ENCODE measurements around the gene PDE6A. TPM values are rescaled to one million over a fixed set of nuclear protein-coding genes. Genes with fewer than 3 reads are reported as not detected.
"Not testable (repeated sequence)": the region's sequence is repeated elsewhere in the genome, so short reads cannot be mapped to it uniquely, and the experiment has no call there.

The PDE6A gene
- total RNA-seq, 1 donor from 2014 or later = not detected

DNA sequence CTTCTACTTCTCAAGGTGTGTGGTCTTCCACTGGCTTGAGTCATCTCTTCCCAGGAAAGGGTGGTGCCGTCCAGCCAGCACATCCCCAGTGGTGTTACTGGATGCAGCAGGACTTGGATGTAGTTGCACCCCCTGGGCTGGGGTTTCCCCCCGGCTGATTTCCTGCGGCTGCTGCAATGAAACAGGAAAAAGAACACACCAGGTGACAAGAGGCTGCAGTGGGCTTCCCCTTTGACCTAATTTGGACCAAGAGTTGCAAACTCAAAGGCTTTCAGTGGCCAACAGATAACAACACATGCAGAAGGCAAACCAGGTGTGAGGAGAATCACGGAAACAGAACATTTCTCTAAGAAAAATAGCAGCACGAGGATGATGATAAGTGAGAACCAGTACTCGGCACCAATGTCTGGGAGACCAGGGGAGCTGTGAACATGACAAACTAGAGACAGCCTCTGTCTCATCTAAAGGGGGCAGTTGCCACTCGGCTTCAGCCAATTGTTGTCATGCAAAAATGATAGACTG lies 83.7 kb downstream of the PDE6A start:
- DNase-seq = no peak

DNA sequence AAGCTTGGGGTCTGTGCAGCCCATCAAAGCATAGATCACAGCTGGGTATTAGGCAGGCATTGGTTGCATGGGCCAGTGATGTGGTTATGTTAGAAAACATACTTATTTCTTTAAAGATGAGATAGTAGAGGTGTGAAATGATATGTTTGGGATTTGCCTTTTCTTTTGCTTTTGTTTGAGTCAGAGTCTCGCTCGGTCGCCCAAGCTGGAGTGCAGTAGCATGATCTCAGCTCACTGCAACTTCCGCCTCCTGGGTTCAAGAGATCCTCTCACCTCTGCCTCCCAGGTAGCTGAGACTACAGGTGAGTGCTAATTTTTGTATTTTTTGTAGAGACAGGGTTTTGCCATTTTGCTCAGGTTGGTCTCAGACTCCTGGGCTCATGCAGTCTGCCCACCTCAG lies 84.8 kb downstream of the PDE6A start:
- no peak for DNase-seq

DNA sequence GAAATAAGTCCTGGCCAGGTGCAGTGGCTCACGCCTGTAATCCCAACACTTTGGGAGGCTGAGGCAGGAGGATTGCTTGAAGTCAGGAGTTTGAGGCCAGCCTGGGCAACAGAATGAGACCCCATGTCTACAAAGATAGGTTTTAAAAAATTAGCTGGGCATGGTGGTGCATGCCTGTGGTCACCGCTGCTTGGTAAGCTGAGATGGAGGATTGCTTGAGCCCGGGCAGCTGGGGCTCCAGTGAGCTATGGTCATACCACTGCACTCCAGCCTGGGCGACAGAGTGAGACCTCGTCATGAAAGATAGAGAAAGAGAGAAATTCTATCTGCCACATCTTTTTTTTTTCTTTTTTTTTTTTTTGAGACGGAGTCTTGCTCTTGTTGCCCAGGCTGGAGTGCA lies 86.1 kb downstream of the PDE6A start:
- not testable (repeated sequence) for DNase-seq

DNA sequence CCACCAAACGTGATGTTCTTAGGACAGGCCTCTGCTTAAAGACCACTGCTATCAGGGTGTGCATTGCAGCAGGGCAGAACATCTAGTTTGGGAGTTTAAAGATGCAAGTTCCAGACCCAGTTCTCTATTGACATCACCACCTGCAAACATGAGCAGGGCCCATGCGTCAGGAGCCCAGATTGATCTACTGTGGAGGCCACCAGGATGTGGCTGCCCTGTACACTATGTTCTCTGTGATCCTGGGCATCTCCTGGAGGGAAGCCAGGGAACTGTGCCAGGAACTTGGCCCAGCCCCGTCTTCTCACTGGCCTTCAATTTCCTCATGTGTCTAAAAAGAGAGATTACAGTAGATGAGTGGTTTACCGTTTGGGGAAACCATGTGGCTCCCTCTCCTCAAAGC lies 87.1 kb downstream of the PDE6A start:
- no peak for DNase-seq

DNA sequence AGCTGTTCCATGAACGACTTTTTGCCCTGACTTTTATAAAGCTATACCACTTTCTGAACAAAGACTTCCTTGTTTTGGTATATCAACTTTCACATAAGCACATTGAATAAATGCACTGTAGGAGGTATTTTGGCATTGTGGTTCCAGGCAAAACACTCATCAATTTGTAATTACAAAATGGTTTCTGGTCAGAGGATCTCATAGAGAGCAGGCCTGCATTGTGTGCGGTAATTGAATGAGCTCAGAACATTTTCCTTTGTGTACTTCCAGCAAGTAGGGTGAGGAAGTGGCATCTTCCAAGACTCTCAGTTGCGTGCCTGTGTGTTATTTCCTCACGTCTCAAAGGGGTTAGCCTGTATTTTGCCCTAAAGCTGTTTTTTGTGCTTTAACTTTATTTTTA lies 89.2 kb downstream of the PDE6A start:
- peak; percentile 19 for DNase-seq

DNA sequence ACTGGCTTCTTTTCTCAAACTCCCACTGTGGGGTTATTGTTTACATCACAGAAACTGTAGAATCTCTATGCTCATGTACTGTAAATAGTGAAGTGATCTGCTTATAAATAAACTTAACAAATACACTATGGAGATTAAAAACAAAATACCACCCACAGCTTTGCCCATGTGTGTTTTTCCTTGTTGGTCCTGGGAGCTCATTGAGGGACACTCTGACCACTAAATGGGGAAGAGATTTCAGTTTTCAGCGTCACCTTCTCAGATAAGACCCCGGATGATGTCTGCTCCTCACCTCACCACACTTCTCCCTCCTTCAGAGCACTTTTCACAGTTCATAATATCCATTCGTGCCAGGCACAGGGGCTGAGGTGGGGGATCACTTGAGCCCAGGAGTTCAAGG lies 89.7 kb downstream of the PDE6A start:
- no peak for DNase-seq

DNA sequence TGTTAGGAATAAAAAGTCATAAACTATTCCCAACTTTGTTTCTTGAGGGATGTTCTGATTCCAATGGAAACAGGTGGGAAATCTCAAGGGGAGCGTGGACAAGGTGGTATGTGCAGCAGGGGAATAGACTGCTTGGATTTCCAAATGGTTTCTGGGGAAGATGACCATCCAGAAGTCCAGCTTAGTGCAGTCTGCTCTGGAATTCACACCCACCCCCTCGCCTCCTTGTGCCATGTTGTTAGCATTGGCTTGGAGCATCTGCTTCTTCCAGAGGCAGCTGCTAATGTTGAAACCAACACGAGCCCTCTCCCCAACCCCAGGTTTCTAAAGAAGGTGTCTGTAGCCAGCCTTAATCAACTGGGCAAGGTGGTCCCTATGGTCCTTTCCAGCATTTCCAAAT lies 90.9 kb downstream of the PDE6A start:
- DNase-seq = no peak

DNA sequence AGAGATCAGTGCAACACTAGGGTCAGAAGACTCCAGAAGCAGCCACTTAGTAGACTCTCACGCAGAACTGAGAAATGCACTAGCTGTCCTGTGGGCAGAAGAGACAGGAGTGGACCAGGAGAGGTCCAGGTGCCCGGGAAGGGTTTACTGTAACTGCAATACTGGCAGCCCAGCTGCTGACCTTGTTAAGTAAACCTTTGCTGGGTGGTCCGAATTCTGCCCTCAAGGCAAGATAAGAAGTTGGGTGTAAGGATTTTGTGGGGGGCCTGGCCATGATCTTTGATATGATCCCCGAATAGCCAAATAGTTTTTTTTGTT lies 91.3 kb downstream of the PDE6A start:
- no peak for DNase-seq

DNA sequence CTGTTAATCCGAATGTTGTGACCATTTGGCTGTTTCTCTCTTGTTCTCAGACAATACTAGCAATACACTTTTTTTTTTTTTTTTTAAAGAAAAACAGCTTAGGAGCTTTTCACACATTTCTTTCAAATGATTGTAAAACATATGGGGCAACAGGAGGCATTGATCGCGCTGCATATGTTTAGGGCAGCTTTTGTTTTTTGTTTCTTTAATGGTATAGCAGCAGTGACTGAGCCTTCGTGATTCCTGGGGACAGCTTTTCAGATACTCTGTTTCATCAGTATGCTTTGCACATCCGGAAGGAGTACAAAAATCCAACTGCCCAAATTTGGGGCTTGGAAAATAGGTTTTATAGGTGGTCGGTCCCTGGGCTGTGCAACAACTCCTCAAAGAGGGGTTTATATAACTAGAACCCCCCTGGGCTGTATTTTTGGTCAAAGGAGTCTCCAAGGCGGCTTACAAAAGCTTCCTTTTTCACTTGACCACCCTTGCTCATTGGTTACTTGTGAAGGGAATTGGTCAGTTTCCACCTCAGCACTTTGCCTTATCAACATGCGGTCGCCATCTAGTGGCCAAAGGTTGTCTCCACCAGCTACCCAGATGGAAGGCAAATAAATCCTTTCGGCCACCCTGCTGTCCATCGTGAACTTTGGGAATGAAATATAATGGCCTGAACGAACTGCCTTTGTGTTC lies 91.8 kb downstream of the PDE6A start:
- peak; percentile 28 for DNase-seq

DNA sequence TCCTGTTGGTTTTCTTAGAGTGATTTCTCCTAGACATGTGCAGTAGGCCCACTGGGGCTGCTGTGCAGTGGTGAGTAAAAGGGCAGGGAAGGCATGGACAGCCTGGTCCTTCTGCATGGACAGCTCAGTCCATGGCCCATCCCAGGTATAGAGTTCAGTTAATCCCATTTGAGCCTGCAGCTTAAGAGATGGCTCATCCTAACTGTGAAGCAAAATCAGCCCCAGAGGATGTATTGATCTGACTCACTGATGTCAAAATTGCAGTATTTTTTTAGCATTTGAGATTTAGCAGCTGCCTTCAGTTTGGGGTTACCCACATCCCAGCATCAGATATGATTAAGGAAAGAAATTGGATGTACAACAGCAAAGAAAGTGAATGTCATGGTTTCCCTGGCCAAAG lies 93.4 kb downstream of the PDE6A start:
- no peak for DNase-seq

DNA sequence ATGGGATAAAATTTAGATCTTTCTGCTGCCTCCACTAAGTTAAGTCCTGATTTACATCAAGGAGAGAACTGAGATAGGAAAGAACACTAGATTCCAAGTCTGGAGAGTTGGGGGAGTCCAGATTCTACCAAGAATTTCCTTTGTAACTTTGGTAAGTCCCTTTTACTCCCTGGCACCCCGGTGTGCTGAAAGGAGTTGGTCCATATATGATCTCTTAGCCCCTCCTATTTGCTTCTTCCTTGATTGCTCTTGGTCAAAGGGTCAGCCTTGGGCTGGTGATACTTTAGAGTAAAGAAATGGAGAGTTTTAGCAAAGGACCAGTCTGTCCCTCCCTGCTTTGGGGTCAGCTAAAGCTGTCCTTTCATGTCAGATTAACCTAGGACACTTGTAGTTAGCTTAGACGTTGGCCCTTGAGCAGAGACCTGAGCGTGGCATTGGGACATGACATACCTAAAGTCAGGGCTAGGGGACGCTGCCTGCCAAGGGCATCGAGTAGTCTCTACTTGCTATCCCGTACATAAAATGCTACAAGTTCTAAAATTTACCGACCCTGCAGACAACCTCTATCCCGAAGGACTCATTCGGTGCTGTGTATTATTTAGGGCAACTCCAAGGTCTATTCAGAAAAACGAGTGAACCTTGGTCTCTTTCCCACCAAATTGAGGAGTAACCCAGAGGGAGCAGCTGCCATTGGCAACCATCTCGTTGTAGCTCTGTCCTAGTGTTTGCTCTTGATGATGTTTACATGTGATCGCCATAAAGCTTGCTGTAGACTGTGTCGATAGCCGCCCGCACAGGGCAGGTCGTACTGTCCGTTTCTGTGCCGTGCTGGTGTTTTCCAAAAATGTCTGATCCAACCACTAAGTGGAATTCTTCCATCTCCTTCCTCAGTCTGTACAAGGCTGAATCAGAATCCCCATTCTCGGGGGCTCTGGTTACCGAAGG lies 94.4 kb downstream of the PDE6A start:
- DNase-seq = no peak

DNA sequence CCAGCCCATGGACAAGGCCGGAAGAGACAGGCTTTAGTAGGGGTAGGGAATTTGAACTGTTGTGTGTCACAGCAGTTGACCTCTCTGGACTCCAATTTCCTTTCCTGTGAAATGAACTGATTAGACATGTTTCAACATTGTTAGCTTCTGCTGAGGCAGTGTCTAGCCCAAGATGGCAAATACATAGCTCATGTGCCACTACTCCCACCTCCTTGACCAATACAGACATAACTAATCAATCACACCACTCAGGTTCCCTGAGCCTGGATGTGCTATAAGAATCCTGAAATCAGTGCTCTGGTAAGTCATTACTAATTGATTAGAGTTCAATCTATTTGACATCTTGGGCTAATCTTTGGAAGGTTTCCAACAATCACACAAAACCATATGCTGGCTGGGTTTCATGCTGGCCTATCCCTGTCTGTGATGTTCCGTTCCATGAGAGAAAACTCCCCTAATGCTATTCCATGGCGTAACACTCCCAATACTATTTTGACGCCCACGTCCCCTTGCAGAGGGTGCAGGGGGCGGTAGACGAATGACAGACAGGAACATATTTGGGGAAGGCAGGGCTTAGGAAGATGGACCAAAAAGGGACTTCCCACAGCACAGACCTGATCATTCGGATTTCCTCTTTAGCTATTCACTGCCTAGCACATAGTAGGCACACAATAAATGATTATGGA lies 95.2 kb downstream of the PDE6A start:
- no peak for DNase-seq

DNA sequence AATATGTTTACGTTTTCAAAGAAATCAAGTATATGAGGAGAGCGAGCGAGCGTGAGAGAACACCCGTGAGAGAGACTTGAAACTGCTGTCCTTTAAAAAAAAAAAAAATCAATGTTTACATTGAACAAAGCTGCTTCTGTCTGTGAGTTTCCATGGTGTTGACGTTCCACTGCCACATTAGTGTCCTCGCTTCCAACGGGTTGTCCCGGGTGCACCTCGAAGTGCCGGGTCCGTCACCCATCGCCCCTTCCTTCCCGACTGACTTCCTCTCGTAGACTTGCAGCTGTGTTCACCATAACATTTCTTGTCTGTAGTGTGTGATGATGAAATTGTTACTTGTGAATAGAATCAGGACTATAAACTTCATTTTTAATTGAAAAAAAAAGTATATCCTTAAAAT lies 97.0 kb downstream of the PDE6A start:
- no peak for DNase-seq

DNA sequence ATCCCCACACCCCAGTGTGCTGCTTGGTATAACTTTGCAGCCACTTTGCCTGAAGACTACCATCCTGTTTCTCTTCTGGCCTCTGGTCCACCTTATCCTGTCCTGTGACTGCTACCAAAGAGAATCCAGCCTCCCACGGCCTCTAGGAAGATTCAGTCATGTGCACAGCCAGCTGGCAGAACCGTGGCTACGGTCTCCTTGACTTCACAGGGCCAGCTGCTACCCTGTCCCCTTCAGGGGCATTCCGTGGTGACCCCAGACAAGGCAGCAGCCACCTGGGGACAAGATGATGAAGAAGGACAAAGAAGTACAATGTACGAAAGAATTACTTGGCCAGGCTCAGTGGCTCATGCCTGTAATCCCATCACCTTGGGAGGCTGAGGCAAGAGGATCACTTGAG lies 98.6 kb downstream of the PDE6A start:
- DNase-seq = no peak

DNA sequence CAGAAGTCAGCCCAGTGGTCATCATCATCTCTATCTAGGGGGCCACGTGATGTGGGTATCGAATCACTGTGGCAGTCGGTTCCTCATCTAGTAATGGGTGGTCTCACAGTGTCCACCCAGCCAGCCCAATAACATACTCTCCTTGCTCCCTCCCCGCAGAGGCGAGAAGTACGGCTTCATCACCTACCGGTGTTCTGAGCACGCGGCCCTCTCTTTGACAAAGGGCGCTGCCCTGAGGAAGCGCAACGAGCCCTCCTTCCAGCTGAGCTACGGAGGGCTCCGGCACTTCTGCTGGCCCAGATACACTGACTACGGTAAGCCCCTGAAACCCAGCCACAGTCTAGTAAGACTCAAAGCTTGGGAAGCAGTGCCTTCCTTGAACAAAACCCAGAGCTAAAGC lies 99.0 kb downstream of the PDE6A start:
- DNase-seq = no peak

DNA sequence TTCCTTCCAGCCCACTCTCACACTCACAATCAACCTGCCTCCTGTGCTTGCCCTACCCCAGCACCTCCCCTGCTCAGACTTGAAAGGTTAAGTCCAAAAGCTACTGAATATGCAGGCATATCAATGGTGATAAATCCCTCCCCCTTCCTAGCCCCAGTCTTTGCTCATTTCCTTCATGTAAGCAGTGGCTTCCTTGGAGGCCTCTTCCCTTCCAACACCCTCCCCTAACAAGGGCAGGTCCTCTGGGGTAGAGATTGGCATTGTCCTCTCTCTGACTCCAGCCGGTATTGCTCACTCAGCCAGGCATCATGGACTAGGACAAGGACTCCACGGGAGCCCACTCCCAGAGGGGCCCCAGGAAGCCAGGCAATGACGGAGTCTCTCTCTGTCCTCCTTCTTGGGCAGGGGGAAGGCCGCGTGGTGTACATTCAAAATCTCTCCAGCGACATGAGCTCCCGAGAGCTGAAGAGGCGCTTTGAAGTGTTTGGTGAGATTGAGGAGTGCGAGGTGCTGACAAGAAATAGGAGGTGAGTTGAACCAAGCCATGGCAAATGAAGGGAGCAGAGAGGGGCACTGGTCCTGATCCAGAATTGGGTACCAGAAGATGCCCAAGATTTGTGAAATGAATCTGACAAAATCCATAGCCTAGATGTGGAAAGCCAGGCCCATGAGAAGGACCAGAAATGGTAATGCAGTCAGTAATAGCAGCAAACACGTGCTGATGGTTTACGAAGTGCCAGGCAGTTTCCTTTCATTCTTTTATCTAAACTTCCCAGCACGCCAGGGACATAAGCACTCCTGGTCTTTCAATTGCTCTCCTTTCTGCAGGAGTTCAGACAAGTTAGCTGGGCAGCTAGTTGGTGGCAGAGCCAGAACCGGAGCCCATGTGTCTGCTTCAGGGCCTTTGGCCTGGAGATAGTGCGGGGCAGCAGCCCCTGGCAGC lies 102.5 kb downstream of the PDE6A start:
- no peak for DNase-seq

DNA sequence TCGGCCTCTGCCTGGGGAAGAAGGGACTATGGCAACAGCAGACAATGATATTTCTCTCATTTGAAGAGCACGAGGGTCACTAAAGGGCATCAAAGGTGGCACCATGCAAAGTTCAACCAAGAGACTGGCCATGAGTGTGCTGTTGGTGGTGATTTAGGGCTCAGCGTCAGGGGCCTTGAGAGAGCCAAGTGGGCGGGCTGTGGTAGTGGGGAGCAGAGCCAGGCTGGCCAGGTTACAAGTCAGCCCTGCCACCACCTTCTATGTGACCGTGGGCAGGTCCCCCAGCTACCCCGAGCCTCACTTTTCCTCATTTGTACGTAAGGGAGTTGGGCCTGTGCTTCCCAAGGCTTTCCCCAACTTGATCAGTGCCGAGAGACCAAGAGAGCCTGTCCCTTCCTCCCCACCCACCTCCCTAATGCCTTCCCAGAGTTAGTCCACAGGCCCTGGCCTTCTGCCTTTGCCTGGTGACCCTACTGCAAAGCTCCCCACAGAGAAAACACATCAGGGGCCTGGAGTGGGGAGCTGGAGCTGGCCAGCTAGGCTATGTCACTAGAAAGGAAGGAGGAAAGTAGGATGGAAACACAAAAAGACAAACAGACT lies 104.3 kb downstream of the PDE6A start:
- no peak for DNase-seq

DNA sequence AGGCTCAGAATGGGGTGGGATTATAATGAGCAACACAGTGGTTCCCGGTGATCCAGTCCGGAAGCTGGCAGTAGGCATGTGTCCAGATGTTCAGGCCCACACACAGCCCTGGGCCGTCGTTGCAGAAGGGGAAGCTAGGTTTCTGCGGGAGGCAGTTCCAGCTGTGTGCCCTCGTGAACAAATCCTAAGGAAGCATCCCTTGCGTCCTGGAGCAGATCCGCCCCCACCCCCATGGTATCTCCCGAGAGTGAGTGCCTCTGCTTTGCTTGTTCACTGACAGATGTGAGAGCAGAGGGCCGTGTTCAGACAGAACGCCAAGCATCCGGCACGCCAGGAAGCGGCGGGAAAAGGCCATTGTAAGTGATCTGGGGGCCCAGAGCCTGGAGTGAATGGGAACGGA lies 104.8 kb downstream of the PDE6A start:
- DNase-seq = peak; percentile 29

DNA sequence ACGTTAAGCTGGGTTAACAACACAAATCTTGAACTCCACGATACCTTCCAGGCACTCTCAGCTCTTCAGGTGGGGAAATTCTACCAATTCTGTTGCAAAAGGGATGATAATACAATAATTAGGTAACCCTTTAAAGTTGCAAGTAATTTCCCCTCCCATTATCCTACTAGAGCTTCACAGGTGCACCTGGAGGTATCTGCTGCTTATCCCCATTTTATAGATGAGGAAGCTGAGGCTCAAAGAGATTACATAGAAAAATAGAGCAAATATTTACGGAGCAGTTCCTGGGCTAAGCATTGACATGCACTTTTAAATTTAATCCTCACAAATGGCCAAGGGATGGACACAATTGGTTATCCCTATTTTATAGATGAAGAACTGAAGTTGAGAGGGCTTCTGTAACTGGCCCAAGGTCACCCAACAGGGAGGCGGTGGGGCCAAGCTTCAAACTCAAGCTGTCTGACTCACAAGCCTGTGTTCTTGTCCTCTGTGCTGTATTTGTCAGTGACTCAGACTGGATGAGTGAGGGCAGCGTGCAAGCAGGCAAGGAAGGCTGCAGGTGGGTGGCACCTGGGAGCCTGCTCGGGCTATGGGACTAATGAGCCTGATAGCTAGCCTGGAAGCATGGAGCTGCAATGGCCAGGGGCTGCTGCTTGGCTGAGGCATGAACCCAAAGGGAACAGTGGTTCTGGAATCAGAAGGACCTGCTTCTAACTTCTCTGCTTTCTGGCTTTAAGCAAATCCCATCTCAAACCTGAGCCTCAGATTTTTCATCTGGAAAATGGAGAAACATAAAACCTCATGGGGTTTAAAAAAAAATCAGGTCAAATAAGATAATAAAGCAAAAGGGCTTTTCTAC lies 105.5 kb downstream of the PDE6A start:
- DNase-seq = no peak

DNA sequence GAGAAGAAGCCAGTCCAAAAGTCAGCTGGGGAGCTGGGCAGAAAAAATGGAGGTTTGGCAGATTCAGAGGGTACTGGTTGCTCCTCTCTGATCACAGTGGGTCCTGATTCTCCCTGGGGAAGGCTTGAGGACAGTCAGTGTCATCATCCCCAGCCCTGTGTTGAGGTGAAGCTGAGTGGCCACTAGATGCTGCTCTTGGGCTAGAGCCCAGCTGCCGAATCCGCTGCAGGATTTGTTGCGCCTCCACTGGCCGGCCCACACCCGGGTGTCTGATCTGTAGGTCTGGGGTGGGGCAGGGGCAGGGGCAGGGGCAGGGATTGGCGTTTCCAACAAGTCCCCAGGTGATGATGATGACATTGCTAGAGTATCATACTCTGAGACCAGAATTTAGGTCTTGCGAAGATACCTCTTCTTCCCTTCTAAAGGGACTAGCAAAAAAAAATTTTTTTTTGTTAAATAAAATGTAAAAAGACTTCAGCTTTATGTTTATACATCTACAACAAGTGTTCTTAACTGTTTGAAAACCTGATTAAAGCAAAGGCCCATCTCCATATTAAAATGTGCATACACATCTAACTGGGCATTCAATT lies 106.8 kb downstream of the PDE6A start:
- no peak for DNase-seq

Data from skin of body (tissue), 2 donors.